ENCODE measurements around the gene USP43. TPM values are rescaled to one million over a fixed set of nuclear protein-coding genes. Genes with fewer than 3 reads are reported as not detected.

USP43 gene
- polyA plus RNA-seq, 1 donor (not counting 4 experiments of a cell fraction or from before 2014, with no cell fraction given) = 2.2 TPM

- no peak overlapping the region for H3K9ac ChIP-seq (ENCODE audit: control insufficient read depth, extremely low read depth, insufficient read depth, low read length)
- no peak overlapping the region for H3K4me2 ChIP-seq (ENCODE audit: control insufficient read depth, extremely low read depth, insufficient read depth, low read depth, low read length)
- no peak overlapping the region for H2AFZ ChIP-seq (ENCODE audit: control insufficient read depth, low read length)
- H3K27me3 ChIP-seq (ENCODE audit: control insufficient read depth, extremely low read depth, insufficient read depth, low read length) = no peaks in the 10 kb centered on the region
- FAIRE-seq (no peak), DNase-seq (ENCODE audit: low read depth, low spot score) (no peak)
- no peaks in the 10 kb centered on the region for H4K20me1 ChIP-seq (ENCODE audit: control insufficient read depth, extremely low read depth, insufficient read depth, low read length)
- dilution Hi-C loops (cut with MboI; ENCODE audit: extremely low pct_ligation_motif_present, low sequenced_read_pairs) = no loop called here
- TF ChIP-seq EZH2 (IDR thresholded peaks at IDR 0.05; ENCODE audit: low read length) (no peak), CTCF (optimal IDR thresholded peaks at IDR 0.05 in 1 of 3, IDR thresholded peaks at IDR 0.05 in 1 of 3, conservative IDR thresholded peaks at IDR 0.05 in 1 of 3; ENCODE audit: extremely low read depth in 1 of 3, insufficient read depth in 2 of 3, low read length in 3 of 3) (no peak)
- H3K36me3 ChIP-seq (ENCODE audit: control insufficient read depth in 2 of 2, extremely low read depth in 1 of 2, insufficient read depth in 2 of 2, low read length in 2 of 2) = peaks cover 6 to 14% of the 10 kb centered on the region in 2 experiments
- no peak overlapping the region for H3K27ac ChIP-seq (ENCODE audit: control insufficient read depth, insufficient read depth, low read length)
- H3K9me1 ChIP-seq (ENCODE audit: control insufficient read depth, extremely low read depth, insufficient read depth, low read length) = no peaks in the 10 kb centered on the region
- H3K79me2 ChIP-seq (ENCODE audit: control insufficient read depth, insufficient read depth, low read length) = no peaks in the 10 kb centered on the region
- H3K4me1 ChIP-seq (ENCODE audit: control insufficient read depth, extremely low read depth, insufficient read depth, low read length) = peaks cover 5% of the 10 kb centered on the region
- H3K4me3 ChIP-seq (ENCODE audit: control insufficient read depth in 2 of 3, extremely low read depth in 1 of 3, insufficient read depth in 2 of 3, low read depth in 1 of 3, low read length in 3 of 3) = no peak overlapping the region
- no peaks in the 10 kb centered on the region for H3K9me3 ChIP-seq (ENCODE audit: control insufficient read depth, low read depth, low read length)
These were observed 82.7 kb downstream of the USP43 start for GRCh38 chr17:9728005-9728404.

DNA sequence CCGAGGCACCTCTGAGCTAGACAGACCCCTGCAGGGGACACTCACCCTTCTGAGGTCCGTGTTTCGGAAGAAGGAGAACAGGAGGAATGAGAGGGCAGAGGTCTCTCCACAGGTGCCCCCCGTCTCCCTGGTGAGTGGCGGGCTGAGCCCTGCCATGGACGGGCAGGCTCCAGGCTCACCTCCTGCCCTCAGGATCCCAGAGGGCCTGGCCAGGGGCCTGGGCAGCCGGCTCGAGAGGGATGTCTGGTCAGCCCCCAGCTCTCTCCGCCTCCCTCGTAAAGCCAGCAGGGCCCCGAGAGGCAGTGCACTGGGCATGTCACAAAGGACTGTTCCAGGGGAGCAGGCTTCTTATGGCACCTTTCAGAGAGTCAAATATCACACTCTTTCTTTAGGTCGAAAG is 83.2 kb downstream of the USP43 start:
- Histone ChIP-seq H3K27me3 (ENCODE audit: control insufficient read depth, extremely low read depth, insufficient read depth, low read length) (no peaks in the 10 kb centered on the region), H3K4me3 (ENCODE audit: control insufficient read depth in 2 of 3, extremely low read depth in 1 of 3, insufficient read depth in 2 of 3, low read depth in 1 of 3, low read length in 3 of 3) (no peak overlapping the region), H4K20me1 (ENCODE audit: control insufficient read depth, extremely low read depth, insufficient read depth, low read length) (no peaks in the 10 kb centered on the region), H3K4me1 (ENCODE audit: control insufficient read depth, extremely low read depth, insufficient read depth, low read length) (peaks cover 5% of the 10 kb centered on the region), H3K4me2 (ENCODE audit: control insufficient read depth, extremely low read depth, insufficient read depth, low read depth, low read length) (no peak overlapping the region), H3K27ac (ENCODE audit: control insufficient read depth, insufficient read depth, low read length) (no peak overlapping the region), H3K9ac (ENCODE audit: control insufficient read depth, extremely low read depth, insufficient read depth, low read length) (no peak overlapping the region), H3K9me1 (ENCODE audit: control insufficient read depth, extremely low read depth, insufficient read depth, low read length) (no peaks in the 10 kb centered on the region), H2AFZ (ENCODE audit: control insufficient read depth, low read length) (no peak overlapping the region), H3K9me3 (ENCODE audit: control insufficient read depth, low read depth, low read length) (no peaks in the 10 kb centered on the region), H3K79me2 (ENCODE audit: control insufficient read depth, insufficient read depth, low read length) (no peaks in the 10 kb centered on the region), H3K36me3 (ENCODE audit: control insufficient read depth in 2 of 2, extremely low read depth in 1 of 2, insufficient read depth in 2 of 2, low read length in 2 of 2) (peaks cover 6 to 14% of the 10 kb centered on the region in 2 experiments)
- no peak for DNase-seq (ENCODE audit: low read depth, low spot score)
- TF ChIP-seq CTCF (optimal IDR thresholded peaks at IDR 0.05 in 1 of 3, IDR thresholded peaks at IDR 0.05 in 1 of 3, conservative IDR thresholded peaks at IDR 0.05 in 1 of 3; ENCODE audit: extremely low read depth in 1 of 3, insufficient read depth in 2 of 3, low read length in 3 of 3) (no peak), EZH2 (IDR thresholded peaks at IDR 0.05; ENCODE audit: low read length) (no peak)
- dilution Hi-C loops (cut with MboI; ENCODE audit: extremely low pct_ligation_motif_present, low sequenced_read_pairs) = no loop called here
- FAIRE-seq = no peak

Data from keratinocyte (primary cell).